DND-41 (cell line): ENCODE results near the gene KLK4.
"Not testable (repeated sequence)": the region's sequence is repeated elsewhere in the genome, so short reads cannot be mapped to it uniquely, and the experiment has no call there.

Source experiments
- ATAC-seq: fragments of 200-7000 bp; cut with Tn5 transposase; 3 replicates; pipeline ENCODE4 v1.9.1; 2021; ENCODE audit warnings: low read depth; ENCODE audit not compliant: insufficient read depth
- DNase-seq: peaks from one replicate; pipeline ENCODE4 v3.0.0-alpha.2; 2020
- H2AFZ ChIP-seq: 2 replicates; pipeline ENCODE4 v1.6.0; 2012; ENCODE audit warnings: low read depth, low read length
- H3K27ac ChIP-seq: 2 replicates; pipeline ENCODE4 v1.5.1; 2012; ENCODE audit warnings: low read length, inconsistent platforms
- H3K27me3 ChIP-seq: fragments of 200-600 bp; sonication (generic); 2 replicates; pipeline ENCODE4 v1.6.0; 2012; ENCODE audit warnings: low read length, mild to moderate bottlenecking, inconsistent platforms; ENCODE audit not compliant: insufficient read depth, poor library complexity
- H3K36me3 ChIP-seq: 2 replicates; pipeline ENCODE4 v1.5.1; 2012; ENCODE audit warnings: low read length, inconsistent platforms; ENCODE audit not compliant: insufficient read depth
- H3K4me1 ChIP-seq: 2 replicates; pipeline ENCODE4 v1.5.1; 2012; ENCODE audit warnings: mild to moderate bottlenecking, low read length; ENCODE audit not compliant: insufficient read depth
- H3K4me2 ChIP-seq: 2 replicates; pipeline ENCODE4 v1.6.0; 2012; ENCODE audit warnings: mild to moderate bottlenecking, moderate library complexity, low read length, inconsistent platforms; ENCODE audit not compliant: insufficient read depth
- H3K4me3 ChIP-seq, 2 experiments: fragments of 200-600 bp in 1 of 2; shearing (Covaris generic) in 1 of 2; 2 replicates each; pipeline ENCODE4 v1.5.1; 2012 to 2016; ENCODE audit warnings: inconsistent platforms in 2 of 2, low read length in 2 of 2, mild to moderate bottlenecking in 2 of 2, low read depth in 1 of 2, moderate library complexity in 1 of 2
- H3K79me2 ChIP-seq: 2 replicates; pipeline ENCODE4 v1.6.0; 2012; ENCODE audit warnings: low read length, inconsistent platforms; ENCODE audit not compliant: insufficient read depth
- H3K9ac ChIP-seq: 2 replicates; pipeline ENCODE4 v1.6.0; 2012; ENCODE audit warnings: low read depth, mild to moderate bottlenecking, inconsistent platforms, low read length, moderate library complexity
- H3K9me3 ChIP-seq: 2 replicates; pipeline ENCODE4 v1.5.1; 2012; ENCODE audit warnings: low read length, moderate library complexity, mild to moderate bottlenecking, inconsistent platforms; ENCODE audit not compliant: insufficient read depth, severe bottlenecking
- H4K20me1 ChIP-seq: 2 replicates; pipeline ENCODE4 v1.6.0; 2012; ENCODE audit warnings: low read length; ENCODE audit not compliant: insufficient read depth
- EZH2 ChIP-seq: IDR thresholded peaks from 3 replicates; pipeline ENCODE4 v1.6.1; 2012; ENCODE audit warnings: borderline replicate concordance, low read depth, mild to moderate bottlenecking, moderate library complexity, low read length, inconsistent platforms; ENCODE audit not compliant: severe bottlenecking
- TF ChIP-seq, protein P1 (sequence below): IDR thresholded peaks from 2 replicates; pipeline ENCODE4 v1.5.1; 2012; ENCODE audit warnings: borderline replicate concordance, low read length, moderate library complexity, mild to moderate bottlenecking; ENCODE audit not compliant: poor library complexity, severe bottlenecking; ENCODE audit errors: extremely low read depth

Gene KLK4

DNA sequence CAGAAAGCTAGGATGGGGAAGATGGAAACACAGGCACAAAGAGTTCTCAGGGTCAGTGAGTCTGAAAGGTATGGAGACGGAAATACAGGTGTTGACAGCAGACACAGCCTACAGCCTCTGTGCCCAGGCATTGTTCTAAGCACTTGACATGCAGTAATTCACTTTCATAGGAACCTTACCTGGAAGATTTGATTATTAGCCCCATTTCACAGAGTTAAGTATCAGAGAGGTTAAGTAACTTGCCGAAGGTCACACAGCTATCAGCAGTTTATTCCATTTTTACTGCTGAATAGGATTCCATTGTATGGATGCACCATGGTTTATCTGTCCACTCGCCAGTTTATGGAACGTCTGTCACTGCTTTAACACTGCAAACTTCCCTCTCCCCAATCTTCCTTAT is 13.2 kb downstream of the KLK4 start:
- Histone ChIP-seq H2AFZ (no peak overlapping the region), H4K20me1 (no peaks in the 10 kb centered on the region), H3K27me3 (peaks cover 5% of the 10 kb centered on the region), H3K4me3 (no peak overlapping the region), H3K27ac (no peak overlapping the region), H3K4me1 (no peaks in the 10 kb centered on the region), H3K9ac (no peak overlapping the region), H3K4me2 (no peak overlapping the region), H3K36me3 (no peaks in the 10 kb centered on the region), H3K79me2 (no peaks in the 10 kb centered on the region), H3K9me3 (peaks cover 8% of the 10 kb centered on the region)
- ATAC-seq, result no peak
- TF ChIP-seq, protein P1, sequence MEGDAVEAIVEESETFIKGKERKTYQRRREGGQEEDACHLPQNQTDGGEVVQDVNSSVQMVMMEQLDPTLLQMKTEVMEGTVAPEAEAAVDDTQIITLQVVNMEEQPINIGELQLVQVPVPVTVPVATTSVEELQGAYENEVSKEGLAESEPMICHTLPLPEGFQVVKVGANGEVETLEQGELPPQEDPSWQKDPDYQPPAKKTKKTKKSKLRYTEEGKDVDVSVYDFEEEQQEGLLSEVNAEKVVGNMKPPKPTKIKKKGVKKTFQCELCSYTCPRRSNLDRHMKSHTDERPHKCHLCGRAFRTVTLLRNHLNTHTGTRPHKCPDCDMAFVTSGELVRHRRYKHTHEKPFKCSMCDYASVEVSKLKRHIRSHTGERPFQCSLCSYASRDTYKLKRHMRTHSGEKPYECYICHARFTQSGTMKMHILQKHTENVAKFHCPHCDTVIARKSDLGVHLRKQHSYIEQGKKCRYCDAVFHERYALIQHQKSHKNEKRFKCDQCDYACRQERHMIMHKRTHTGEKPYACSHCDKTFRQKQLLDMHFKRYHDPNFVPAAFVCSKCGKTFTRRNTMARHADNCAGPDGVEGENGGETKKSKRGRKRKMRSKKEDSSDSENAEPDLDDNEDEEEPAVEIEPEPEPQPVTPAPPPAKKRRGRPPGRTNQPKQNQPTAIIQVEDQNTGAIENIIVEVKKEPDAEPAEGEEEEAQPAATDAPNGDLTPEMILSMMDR, result no peak
- no peak for TF ChIP-seq EZH2
- DNase-seq, result no peak

- ATAC-seq (no peak), DNase-seq (no peak)
- Histone ChIP-seq H2AFZ (no peak overlapping the region), H3K27ac (no peak overlapping the region), H3K27me3 (peaks cover 5% of the 10 kb centered on the region), H3K36me3 (no peaks in the 10 kb centered on the region), H3K4me2 (no peak overlapping the region), H4K20me1 (no peaks in the 10 kb centered on the region), H3K4me3 (no peak overlapping the region), H3K4me1 (no peaks in the 10 kb centered on the region), H3K9me3 (peaks cover 8% of the 10 kb centered on the region), H3K79me2 (no peaks in the 10 kb centered on the region), H3K9ac (no peak overlapping the region)
- no peak for TF ChIP-seq EZH2
- TF ChIP-seq, protein P1, result no peak
These were observed 13.6 kb downstream of the KLK4 start for GRCh38 chr19:50897612-50898011.

DNA sequence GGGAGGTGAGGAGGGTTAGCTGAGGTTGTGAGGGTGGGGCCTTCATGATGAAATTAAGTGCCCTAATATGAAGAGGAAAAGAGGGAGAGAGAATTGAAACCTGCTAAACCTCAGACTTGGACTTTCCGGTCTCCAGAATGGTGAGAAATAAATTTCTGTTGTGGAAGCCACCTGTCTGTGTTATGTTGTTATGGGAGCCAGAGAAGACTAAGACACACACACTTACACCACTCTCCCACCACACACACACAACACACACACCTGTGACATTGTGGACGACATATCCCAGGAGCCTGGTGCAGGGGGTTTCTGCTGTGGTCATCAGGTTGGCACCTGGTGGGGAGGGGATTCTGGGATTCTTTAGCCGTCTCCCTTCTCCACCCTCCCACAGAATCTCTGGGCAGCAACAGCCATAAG is 14.0 kb downstream of the KLK4 start:
- Histone ChIP-seq H3K4me1 (no peaks in the 10 kb centered on the region), H2AFZ (no peak overlapping the region), H3K9ac (no peak overlapping the region), H3K36me3 (no peaks in the 10 kb centered on the region), H3K27ac (no peak overlapping the region), H3K4me2 (no peak overlapping the region), H4K20me1 (no peaks in the 10 kb centered on the region), H3K79me2 (no peaks in the 10 kb centered on the region), H3K4me3 (no peak overlapping the region), H3K9me3 (peaks cover 8% of the 10 kb centered on the region), H3K27me3 (peaks cover 5% of the 10 kb centered on the region)
- DNase-seq, result no peak
- TF ChIP-seq, protein P1, result no peak
- TF ChIP-seq EZH2, result no peak
- ATAC-seq, result no peak

- H4K20me1 ChIP-seq, result no peaks in the 10 kb centered on the region
- no peaks in the 10 kb centered on the region for H3K36me3 ChIP-seq
- H3K79me2 ChIP-seq, result no peaks in the 10 kb centered on the region
- H3K9me3 ChIP-seq, result peaks cover 8% of the 10 kb centered on the region
- no peak for DNase-seq
- no peak for ATAC-seq
- H3K4me2 ChIP-seq, result no peak overlapping the region
- H3K27me3 ChIP-seq, result peaks cover 5% of the 10 kb centered on the region
- no peak for TF ChIP-seq EZH2
- TF ChIP-seq, protein P1, result no peak
- no peak overlapping the region for H3K27ac ChIP-seq
- no peak overlapping the region for H2AFZ ChIP-seq
- no peaks in the 10 kb centered on the region for H3K4me1 ChIP-seq
- H3K9ac ChIP-seq, result no peak overlapping the region
- no peak overlapping the region for H3K4me3 ChIP-seq
These were observed 14.5 kb downstream of the KLK4 start for GRCh38 chr19:50896591-50897190.

DNA sequence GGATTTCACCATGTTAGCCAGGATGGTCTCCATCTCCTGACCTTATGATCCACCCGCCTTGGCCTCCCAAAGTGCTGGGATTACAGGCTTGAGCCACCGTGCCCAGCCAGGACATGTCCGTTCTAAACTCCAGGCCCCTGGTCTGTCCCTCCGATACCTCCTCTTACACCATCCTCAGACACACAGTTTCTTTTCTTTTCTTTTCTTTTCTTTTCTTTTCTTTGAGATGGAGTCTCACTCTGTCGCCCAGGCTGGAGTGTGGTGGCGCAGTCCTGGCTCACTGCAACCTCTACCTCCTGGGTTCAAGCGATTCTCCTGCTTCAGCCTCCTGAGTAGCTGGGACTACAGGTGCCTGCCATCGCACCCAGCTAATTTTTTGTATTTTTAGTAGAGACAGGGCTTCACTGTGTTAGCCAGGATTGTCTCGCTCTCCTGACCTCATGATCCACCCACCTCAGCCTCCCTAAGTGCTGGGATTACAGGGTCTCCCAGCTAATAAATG is 15.1 kb downstream of the KLK4 start:
- not testable (repeated sequence) for H3K4me1 ChIP-seq, H3K9ac ChIP-seq, H3K4me2 ChIP-seq, H2AFZ ChIP-seq, H3K36me3 ChIP-seq, H3K9me3 ChIP-seq, H3K27me3 ChIP-seq, H4K20me1 ChIP-seq, H3K79me2 ChIP-seq, H3K27ac ChIP-seq, H3K4me3 ChIP-seq, DNase-seq, ATAC-seq
